GM19438 (cell line): ENCODE data around the gene PPP1R12C.
A peak's percentile ranks its signal among the peaks of the same experiment; 100 is the strongest.
"Not testable (repeated sequence)": the region's sequence is repeated elsewhere in the genome, so short reads cannot be mapped to it uniquely, and the experiment has no call there.

ENCODE experiments used
- ATAC-seq: cut with Tn5 transposase; IDR thresholded peaks from one replicate; pipeline ENCODE4 v1.9.1; 2021; ENCODE audit warnings: low read depth; ENCODE audit not compliant: unreplicated experiment

Gene PPP1R12C

DNA sequence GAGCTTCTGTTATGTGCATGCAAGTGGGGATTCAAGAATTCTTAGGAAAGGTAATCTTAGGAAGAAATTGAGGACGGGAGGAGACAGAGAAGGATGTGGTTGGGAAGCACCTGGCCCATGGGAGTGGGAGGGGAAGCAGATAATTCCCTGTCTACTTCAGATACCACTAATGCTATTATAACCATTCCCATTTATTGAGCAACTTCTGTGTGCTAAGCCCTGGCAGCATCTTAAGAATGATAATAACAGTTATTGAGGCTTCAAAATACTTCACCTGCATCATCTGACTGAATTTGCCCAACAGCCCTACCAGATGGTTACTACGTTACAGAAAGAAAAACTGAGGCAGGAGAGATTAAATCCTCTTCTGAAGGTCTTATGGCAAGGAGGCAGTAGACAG lies 40.3 kb downstream of the PPP1R12C start:
- no peak for ATAC-seq

DNA sequence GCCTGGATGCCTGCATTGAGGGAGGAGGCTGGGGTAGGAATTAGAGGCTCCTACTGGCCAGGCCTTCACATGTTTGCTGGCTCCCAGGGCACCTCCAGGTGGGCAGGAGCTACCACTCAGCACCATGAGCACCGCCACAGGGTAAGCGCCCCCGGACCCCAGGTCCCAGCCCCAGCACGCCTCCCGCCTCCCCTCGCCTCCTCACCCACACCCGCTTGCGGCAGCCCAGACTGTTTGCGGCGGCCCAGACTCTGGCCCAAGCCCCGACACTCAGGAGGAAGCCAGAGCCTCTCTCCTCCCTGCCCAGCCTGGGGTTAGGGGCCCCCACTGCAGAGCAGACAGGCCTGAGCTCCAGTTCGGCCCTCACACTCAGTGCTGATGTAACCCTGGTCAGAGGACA lies 41.1 kb downstream of the PPP1R12C start:
- ATAC-seq: no peak

DNA sequence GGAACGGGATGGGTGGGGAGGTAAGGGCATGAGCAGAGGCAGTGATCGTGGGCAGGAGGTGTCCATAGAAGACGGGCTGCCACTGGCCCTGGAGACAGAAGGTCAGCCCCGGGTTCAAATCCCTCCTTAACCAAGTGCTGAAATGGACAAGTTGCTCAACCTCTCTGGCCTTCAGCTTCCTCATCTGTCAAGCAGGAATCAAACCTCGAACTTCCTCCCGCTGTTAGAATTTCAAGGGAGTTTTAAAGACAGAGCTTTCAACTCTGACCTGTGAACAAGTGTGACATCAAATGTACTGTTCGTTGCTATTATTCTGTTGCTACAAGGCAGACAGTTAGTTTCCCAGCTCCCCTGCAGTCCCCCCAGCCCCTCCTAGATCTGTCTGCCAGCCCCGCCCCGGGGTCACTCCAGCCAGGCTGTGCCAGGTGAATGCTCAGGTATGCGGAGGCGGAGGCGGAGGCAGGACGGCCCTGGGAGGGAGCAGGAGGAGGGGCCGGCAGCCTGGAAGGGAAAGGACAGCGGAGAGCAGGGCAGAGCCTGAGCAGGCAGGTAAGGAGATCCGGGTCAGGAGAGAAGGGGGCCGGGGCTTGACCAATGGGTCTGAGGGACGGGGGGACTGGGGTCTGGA lies 42.0 kb downstream of the PPP1R12C start, which contains the start of gene EPS8L1:
Gene EPS8L1, plus strand, starts transcription at position 499 of the 628 bp plus-strand sequence. CDS start 576 bp downstream, outside the sequence.
- no peak for ATAC-seq

DNA sequence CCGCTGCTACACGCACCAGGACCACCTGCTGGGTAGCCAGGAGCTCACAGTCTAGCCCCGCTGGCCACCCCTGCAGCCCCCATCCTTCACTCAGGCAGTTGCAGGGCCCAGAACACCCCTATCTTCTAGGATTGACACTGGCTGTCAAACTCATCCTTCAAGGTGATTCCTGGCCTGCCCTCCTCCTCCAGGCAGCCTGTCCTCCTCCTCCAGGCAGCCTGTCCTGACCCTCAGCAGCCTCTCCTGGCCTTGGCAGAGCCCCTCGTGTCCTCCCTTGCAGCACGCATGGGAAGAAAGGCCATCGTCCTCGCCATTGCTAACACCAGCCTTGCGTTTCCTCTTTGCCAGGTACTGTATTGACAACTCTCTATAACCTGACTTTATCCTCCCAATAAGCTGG lies 45.5 kb downstream of the PPP1R12C start:
- ATAC-seq: no peak

DNA sequence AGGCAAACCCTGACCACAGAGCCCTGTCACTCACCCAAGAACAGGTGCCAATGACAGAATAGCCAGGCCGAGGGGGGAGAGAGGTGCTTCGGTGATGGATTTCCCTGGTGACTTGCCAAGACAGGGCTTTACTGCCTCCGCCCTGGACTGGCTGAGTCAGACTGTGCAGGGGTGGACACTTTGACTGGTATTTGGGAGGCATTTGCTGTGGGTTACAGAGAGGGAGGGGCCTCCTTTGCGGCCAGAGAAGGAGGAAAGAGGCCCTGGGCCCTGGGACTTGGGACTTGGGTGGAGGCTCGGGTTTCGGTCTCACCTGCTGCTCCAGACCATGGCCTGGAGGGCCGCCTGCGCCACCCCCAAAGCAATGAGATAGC lies 46.3 kb downstream of the PPP1R12C start:
- no peak for ATAC-seq

DNA sequence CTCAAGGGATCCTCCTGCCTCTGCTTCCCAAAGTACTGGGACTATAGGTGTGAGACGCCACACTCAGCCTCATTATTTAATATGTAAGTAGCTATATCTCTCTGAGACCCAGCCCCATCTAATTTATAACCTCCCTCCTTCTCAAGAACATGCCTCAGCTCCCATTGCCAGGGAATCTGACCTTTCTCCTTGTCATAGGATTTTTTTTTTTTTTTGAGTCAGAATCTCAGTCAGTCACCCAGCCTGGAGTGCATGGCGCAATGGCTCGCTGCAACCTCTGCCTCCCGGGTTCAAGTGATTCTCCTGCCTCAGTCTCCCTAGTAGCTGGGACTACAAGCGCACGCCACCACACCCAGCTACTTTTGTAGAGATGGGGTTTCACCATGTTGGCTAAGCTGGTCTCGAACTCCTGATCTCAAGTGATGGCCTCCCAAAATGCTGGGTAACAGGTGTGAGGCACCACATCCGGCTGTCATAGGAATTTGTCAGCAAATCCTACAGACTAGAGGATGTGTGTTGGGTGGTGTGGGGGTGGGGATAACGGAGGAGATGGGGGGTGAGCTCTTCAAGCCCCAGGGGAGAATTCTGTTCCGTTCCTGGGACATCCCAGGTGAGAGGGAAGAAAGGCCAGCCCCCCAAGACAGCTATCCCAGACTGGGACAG lies 46.8 kb downstream of the PPP1R12C start:
- no peak for ATAC-seq

DNA sequence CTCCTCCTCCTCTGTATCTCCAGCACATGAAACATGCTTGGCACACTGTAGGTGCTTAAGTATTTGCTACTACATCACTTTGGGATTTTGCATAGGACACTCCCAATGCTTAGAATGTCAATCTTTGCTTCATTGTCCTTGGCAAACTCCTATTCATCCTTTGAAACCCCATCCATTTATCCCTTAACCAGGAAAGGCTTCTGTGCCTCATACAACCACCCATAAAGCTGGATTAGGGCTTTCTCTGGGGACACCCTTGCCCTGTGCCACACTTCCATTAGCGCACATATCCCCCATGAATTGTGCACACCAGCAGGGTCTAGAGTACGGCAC lies 47.6 kb downstream of the PPP1R12C start:
- ATAC-seq: no peak

DNA sequence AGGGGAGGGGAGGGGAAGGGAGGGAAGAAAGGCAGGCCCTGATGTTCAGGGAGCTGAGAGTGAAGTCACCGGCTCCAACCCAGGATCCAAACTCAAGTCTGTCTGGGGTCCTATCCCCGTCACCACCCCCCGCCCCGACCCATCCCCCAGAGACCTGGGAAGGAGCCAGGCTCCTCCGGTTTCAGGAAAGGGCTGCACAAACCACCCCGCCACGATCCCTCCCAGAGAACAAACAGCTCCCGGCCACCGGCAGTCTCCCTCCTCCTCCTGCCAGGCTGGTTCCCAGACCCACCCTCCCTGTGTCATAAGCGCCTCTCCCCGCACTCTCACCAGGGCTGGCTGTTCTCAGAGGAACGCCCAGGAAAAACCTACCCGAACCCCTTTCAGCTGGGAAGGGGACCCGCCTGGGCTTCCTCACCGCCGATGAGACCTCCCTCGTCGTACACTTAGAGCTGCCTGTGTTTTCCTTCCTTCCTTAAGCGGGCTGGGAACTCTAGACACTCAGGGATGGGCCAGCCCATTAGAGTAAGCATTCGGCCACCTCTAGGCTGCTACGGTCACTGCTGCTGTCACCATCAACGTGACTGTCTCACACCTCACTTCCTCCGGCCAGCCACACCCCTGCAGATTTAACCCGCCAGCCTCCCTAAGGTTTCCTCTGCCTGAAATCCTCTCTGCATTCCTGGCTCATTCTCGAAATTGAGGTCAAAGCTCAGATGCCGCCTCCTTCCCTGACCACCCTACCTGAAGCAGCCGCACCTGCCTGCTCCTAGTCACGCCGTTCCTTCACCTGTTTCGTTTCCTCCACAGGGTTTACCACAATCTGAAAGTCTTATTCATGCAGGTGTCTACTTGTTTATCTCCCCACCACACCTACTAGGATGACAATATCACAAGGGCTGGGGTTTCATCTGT lies 48.2 kb downstream of the PPP1R12C start:
- no peak for ATAC-seq

DNA sequence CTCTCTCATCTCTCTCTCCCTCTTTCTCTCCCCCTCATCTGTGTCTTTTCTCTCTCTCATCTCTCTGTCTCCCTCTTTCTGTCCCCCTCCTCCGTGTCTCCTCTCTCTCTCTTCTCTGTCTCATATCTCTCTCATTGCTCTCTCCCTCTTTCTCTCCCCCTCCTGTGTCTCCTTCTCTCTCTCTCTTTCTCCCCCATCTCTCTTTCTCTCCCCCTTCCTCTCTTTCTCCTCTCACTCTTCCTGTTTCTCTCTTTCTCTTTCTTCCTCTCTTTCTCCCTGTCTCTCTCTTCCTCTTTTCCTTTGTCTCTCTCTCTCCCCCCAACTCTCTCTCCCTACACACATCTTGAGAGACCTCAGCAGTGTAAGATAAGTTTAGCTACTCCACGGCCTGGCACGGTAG lies 49.6 kb downstream of the PPP1R12C start:
- ATAC-seq: no peak

DNA sequence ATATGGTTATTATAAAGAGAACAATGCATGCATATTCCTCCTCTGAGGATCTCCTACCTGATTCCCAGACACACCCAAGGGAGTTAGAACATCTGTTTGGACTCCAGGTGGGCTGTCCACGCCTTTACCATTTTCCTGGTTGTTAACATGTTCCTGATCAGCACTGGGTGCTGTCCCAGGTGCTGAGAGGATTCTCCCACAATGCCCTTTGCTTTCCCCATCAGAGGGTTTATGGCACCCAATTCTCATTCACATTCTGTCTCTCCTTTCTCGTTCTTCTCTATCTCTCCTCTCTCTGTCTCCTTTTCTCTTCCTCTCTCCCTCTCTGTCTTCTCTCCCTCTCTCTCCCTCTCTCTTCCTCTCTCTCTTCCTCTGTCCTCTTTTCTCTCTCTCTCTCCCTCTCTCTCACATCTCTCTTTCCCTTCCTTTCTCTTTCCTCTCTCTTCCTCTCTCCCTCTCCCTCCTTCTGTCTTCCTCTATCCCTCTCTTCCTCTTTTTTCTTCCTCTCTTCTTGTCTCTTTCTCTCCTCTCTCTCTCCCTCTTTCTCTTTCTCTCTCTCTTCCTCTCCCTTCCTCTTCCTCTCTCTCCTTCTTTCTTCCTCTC lies 51.2 kb downstream of the PPP1R12C start:
- no peak for ATAC-seq

DNA sequence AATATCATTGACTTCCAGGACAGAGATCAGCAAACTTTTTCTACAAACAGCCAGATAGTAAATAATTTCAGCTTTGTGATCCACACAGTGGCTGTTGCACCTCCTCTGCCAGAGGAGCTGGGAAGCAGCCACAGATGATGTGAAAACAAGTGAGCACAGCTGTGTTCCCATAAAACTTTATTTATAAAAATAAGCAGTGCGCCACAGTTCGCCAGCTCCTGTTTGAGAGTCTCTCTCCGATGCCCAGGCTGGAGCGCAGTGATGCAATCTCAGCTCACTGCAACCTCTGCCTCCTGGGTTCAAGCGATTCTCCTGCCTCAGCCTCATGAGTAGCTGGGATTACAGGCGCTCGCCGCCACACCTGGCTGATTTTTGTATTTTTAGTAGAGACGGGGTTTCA lies 51.9 kb downstream of the PPP1R12C start:
- not testable (repeated sequence) for ATAC-seq

DNA sequence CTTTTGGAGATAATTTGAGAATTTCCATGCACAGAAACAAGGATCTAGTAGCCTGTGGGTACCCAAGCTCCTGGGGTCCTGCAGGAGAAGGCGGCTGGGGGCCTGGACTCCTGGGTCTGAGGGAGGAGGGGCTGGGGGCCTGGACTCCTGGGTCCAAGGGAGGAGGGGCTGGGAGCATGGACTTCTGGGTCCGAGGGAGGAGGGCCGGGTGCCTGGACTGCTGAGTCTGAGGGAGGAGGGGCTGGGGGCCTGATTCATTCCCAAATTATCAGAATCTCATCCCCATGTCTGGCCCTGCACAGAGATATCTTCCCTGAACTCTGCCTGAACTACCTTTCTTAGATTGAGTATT lies 54.0 kb downstream of the PPP1R12C start:
- no peak for ATAC-seq

DNA sequence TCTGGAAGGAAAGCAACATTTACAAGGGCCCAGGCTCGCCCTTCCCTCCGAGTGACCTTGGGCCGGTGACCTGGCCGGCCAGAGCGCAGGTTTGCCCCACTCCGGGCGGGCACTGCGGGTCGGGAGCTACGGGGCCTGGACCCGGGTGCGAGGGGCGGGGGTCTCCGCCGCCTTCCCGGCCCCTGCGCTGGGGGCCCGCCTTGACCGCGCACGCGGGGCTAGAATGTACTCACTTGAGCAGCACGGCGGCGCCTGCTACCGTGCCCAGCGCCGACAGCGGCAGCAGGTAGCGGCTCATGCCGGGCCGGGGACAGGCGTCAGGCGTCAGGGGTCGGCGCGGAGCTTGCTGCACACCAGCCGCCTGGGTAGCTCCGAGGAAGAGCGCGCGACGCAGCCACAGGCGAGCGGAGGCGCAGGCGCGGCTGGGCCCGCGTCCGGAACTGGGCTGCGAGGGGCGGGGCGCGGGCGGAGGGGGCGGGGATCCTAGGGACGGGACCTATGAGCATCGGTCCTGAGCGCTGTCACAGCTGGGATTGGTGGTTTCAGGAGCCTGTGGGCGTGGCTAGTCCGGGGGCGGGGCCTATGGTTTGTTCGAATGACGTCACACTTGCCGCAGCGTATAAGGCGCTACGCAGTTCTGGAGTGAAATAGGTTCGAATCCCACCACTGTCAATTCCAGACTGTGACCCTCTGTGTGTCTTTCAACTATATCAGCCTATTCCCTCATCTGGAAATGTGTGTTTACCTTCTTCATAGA lies 54.5 kb downstream of the PPP1R12C start, which contains the start of gene RDH13:
Gene RDH13, minus strand, starts transcription at position 414 of the 757 bp plus-strand sequence. Its CDS starts 116 bp downstream, at position 298.
- ATAC-seq: peak; percentile 87

DNA sequence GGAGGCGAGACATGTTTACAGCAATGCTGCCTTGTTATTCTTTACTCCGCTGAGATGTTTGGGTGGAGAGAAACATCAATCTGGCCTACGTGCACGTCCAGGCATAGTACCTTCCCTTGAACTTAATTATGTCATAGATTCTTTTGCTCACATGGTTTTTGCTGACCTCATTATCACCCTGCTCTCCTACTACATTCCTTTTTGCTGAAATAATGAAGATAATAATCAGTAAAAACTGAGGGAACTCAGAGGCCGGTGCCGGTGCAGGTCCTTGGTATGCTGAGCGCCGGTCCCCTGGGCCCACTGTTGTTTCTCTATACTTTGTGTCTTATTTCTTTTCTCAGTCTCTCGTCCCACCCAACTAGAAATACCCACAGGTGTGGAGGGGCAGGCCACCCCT lies 57.1 kb downstream of the PPP1R12C start:
- not testable (repeated sequence) for ATAC-seq

DNA sequence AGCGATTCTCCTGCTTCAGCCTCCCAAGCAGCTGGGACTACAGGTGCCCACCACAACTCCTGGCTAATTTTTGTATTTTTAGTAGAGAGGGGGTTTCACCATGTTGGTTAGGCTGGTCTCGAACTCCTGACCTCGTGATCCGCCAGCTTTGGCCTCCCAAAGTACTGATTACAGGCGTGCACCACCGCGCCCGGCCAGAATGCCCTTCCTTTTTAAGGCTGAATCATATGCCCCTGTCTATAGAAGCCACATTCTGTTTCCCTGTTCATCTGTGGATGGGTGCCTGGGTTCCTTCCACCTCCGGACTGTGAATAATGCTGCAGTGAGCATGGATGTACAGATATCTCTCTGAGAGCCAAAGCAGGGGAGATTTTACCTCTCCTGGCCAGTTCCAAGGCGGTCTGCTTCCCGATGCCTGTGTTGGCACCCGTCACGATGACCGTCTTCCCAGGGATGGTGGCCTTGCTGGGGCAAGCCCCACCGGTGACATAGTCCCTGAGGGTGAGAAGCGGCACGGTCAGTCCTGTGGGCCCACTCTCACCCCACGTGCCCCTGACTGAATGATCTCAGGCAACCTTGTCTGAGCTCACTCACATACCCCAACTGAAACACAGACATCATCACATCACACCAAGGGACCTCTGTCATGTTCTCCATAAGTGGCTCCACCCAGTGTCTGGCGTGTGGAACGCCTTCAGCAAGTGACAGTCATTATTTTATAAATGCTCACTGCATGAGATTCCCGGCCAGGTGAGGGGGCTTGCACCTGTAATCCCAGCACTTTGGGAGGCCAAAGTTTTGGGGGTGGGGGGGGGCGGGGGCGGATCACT lies 58.4 kb downstream of the PPP1R12C start:
- ATAC-seq: no peak

DNA sequence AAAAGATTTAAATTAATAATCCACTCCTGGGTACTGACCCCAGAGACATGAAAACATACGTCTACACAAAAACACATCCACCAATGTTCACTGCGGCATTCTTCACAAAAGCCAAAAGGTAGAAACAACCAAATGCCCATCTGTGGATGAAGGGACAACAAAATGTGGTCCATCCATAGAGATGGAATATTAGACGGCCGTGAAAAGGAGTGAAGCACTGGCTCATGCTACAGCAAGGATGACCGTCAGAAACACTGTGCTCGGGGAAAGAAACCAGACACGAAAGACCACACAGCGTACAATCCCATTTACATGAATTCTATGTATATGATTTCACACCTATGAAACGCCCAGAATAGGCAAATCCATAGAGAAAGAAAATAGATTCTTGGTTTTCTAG lies 60.6 kb downstream of the PPP1R12C start:
- ATAC-seq: no peak

DNA sequence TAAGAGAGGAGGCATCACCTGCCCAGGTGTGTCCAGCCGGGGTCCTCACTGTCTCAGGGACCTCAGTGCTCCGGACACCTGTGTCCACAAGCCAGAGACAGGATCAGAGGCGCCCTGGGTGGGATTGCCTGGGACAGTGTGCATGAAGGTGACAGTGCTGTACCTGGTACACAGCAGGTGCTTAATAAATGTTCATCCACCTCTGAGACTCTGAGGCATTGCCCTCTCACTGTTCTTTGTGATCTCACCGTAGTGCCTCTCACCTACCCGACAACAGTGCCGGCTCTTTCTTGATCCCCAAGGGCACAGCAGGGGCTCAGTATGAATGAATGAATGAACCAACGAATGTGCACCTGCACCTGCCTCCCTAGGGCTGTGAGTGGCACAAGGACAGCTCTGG lies 63.7 kb downstream of the PPP1R12C start:
- no peak for ATAC-seq

DNA sequence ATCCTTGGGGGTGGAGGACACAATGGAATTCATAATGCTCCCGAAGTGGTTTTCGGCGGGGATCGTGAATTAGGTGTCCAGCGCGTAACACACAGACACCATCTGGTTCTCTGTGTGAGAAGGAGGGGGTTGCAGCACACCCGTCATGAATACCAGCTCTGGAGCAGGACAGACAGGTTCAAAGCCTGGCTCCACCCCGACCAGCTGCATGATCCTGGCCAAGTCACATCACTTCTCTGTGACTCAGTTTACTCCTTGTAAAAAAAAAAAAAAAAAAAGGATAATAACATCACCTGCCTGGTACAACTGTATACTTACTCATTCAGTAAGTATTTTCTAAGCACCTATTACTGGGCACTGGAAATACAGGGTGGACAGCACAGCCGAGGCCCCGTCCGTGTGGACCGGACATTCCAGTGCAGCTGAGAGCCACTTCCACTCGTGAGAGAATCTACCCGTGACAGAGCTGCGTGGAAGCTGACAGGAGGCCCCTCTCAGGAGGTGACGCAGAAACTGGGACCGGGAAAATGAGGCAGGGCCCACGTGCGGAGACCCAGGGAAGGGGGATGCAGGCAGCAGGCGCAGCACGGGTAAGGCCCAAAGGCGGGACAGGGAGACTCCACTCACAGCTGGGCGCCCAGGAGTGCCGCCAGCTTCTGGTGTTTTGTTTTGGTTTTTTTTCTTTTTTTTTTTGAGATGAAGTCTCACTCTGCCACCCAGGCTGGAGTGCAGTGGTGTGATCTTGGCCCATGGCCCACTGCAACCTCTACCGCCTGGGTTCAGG lies 66.5 kb downstream of the PPP1R12C start:
- no peak for ATAC-seq

DNA sequence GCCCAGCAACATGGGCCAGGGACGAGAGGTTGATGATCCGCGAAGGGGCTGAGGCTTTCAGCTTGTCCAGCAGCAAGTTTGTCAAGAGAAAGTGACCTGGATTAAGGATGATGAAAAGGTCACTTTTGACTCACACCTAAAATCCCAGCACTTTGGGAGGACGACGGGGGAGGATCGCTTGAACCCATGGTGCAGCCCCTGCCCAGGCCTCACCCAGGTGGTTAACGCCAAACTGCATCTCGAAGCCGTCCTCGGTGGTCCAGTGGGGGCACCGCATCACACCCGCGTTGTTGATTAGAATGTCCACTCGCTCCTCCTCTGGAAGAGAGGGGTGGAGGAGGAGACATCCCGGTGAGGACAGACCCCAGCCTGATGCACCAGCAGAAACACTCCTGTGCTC lies 69.0 kb downstream of the PPP1R12C start:
- ATAC-seq: no peak
